Hematopoietic multipotent progenitor cell treated with erythropoietin and hydrocortisone succinate and interleukin-3 and kit ligand, for 8 days (in vitro differentiated cells): ENCODE measurements around the gene PASK.

Source experiments
- DNase-seq: peaks from one replicate; pipeline ENCODE4 v3.0.0-alpha.2; 2015

PASK gene

GRCh38 chr2:241064008-241064801 is 85.1 kb downstream of the PASK start:
- DNase-seq = no peak

GRCh38 chr2:241063587-241063986 is 85.7 kb downstream of the PASK start:
- DNase-seq = no peak

- DNase-seq = no peak
Observed at GRCh38 chr2:241063093-241063551, 86.2 kb downstream of the PASK start.

GRCh38 chr2:241062389-241063092 is 86.7 kb downstream of the PASK start:
- DNase-seq = no peak

GRCh38 chr2:241061275-241061674 is 88.0 kb downstream of the PASK start:
- no peak for DNase-seq
